ENCODE results near the gene PTPDC1.
"Not testable (repeated sequence)": the region's sequence is repeated elsewhere in the genome, so short reads cannot be mapped to it uniquely, and the experiment has no call there.

Gene PTPDC1

GRCh38 chr9:94094219-94095145, 10.2 kb downstream of the PTPDC1 start:
- DNase-seq, result not testable (repeated sequence)

DNA sequence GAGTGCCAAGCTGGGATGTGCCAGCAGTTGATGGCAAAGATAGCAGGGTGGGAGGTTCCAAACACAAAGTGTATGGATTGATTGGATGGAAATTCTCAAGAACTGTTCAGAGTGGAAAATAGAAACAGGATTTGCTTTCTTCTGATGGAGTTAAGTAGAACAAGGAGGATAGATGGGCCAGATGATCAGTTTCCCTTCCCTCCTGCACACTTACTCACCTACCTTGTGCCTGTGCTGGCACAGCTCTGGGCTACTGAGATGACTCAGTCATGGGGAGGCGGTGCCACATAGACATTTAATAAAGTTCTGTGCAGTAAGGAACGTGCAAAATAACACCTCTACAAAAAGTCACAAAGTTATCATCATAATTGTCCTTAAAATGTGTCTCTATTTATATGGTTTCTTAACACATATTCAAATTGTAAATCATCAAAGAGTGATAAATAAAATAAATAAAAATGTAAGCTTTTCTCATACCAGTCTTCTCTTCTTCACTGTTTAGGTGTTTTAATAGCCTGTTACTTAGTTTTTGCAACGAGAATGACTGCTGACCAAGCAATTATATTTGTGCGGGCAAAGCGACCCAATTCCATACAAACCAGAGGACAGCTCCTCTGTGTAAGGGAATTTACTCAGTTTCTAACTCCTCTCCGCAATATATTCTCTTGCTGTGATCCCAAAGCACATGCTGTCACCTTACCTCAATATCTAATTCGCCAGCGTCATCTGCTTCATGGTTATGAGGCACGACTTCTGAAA, 12.7 kb downstream of the PTPDC1 start:
- DNase-seq, result no peak

DNA sequence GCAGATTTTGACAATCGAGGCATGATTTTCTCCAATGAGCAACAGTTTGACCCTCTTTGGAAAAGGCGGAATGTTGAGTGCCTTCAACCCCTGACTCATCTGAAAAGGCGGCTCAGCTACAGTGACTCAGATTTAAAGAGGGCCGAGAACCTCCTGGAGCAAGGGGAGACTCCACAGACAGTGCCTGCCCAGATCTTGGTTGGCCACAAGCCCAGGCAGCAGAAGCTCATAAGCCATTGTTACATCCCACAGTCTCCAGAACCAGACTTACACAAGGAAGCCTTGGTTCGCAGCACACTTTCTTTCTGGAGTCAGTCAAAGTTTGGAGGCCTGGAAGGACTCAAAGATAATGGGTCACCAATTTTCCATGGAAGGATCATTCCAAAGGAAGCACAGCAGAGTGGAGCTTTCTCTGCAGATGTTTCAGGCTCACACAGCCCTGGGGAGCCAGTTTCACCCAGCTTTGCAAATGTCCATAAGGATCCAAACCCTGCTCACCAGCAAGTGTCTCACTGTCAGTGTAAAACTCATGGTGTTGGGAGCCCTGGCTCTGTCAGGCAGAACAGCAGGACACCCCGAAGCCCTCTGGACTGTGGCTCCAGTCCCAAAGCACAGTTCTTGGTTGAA, 13.6 kb downstream of the PTPDC1 start:
- no peak for DNase-seq

DNA sequence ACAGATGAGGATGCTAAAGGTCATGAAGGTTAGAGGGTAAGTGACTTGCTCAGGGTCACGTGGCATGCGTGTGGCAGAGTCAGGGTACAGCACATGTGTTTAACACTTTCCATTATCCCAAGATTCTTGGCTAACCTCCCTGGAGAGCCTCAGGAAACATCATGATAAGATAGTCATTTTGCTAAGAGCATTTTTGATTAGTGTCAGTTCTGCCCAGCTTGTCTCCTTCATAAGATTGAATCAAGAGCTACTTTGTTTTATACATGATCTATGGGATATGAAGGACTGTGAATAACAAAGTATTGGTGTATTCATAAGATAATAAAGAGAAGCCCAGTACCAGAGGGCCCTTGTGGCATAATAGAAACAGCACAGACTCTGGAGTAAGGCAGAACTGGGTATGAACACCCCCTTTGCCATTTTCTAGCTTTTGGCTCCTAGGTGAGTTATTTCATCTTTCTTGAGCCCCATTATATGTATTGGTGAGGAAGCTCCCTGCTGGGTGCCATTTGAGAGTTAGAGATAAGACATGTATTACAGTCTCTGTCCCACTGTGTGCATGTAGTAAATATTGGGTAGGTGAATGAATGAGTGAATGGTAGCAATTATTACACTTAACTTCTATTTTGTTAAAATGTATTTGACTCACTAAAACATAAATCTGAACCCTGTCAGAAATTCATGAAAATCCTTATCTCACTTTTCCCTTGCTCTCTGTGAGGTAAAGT, 16.1 kb downstream of the PTPDC1 start:
- no peak for DNase-seq

- DNase-seq, result no peak
Measured at GRCh38 chr9:94101162-94101853, 17.0 kb downstream of the PTPDC1 start.

- no peak for DNase-seq
Measured at GRCh38 chr9:94108584-94108983, 24.3 kb downstream of the PTPDC1 start.

- no peak for DNase-seq
Measured at GRCh38 chr9:94110821-94111252, 26.6 kb downstream of the PTPDC1 start.

DNA sequence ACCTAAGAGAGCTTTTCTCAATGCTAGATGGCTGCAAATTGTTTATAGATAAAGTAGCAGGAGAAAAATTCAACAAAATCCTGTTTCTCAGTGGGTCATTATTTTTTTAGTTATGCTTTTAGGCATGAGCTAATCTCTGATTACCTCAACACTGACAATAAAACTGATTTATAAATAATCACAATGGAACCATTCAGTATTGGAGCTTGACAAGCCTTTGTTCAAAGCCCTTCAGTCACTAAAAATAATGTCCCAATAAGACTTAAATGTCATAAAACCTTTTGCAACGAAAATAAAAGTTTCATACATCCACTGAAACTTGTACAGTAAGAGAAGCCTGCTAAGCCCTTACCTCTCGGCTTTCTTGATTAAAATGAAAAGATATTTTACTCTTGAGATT, 27.2 kb downstream of the PTPDC1 start:
- no peak for DNase-seq

- DNase-seq, result no peak
Measured at GRCh38 chr9:94112716-94113465, 28.6 kb downstream of the PTPDC1 start.

DNA sequence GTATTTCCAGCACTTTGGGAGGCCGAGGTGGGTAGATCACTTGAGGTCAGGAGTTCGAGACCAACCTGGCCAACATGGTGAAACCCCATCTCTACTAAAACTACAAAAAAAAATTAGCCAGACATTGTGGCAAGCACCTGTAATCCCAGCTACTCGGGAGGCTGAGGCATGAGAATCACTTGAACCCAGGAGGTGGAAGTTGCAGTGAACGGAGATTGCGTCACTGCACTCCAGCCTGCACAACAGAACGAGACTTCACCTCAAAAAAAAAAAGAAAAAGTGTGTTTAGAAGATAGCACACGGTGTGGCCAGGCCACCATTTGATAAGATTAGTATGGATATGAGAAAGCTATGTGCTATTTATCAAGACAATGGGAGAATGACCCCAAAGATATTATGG, 35.8 kb downstream of the PTPDC1 start:
- DNase-seq, result not testable (repeated sequence)

- no peak for DNase-seq
Measured at GRCh38 chr9:94120854-94121376, 36.7 kb downstream of the PTPDC1 start.

DNA sequence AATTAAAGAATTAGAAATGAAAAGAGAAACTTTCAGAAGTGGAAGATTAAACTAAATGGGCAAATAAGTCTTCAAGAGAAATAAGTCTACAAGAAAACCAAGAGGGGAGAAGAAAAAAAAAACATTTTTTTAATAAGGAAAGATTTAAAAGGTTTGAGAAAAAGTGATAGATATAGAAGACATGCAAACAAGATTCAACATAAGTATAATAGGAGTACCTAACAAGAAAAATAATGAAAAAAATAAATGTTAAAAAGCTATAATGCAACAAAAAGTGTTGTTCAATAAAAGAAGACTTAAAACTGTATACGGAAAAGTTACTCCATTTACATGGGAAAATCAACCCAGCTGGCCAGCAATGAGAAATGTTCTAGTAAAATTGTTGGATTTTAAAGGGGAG, 42.6 kb downstream of the PTPDC1 start:
- no peak for DNase-seq

GRCh38 chr9:94127806-94128205, 43.5 kb downstream of the PTPDC1 start:
- no peak for DNase-seq

- no peak for DNase-seq
Measured at GRCh38 chr9:94128580-94128979, 44.3 kb downstream of the PTPDC1 start.

DNA sequence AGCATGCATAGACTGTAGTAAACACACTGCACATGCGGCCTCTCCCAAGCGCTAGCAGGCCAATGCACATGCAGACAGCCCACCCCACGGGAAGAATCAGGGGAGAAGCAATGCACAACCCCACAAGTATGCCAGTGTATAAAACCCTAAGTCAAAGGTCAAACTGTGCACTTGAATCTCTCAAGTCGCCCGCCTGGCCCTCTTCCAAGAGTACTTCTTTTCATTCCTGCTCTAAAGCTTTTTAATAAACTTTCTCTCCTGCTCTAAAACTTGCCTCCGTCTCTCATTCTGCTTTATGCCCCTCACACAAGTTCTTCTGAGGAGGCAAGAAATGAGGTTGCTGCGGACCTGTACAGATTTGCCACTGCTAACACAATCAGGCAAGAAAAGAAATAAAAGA, 50.4 kb downstream of the PTPDC1 start:
- no peak for DNase-seq

- no peak for DNase-seq
Measured at GRCh38 chr9:94135222-94135621, 51.0 kb downstream of the PTPDC1 start.

DNA sequence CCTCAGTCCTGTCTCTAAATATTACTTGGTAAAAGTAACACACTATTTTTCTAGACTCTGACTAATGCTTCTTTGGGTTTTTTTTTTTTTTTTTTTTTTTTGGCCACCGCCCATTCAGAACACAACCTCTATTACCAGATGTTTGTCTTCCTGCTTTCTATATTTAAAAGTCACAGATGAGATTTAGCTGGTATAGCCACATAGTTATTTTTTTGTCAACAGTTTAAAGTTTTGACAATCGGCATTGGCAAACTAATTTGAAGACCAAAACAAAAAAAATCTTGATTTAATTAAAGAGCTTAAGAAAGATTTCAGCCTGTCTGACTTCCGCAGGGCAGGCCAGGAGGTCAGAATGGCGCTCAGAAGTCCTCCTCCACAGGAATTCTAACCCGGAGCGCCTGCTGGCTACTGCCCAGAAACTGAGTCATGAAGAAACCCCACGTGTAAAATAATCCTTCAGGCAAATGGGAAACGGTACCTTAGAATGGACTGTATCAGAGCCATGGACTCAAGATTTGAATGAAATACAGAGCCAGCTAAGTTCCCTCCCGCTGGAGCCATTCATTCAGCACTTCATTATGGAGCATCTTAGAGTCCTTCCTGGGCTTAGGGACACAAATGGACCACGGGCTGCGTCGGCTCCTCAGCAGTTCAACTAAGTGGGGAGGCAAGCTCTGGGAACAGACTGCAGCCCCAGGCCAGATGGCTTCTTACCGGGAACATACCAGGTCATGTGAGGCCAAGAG, 55.6 kb downstream of the PTPDC1 start:
- no peak for DNase-seq

- DNase-seq, result no peak
Measured at GRCh38 chr9:94140418-94140780, 56.1 kb downstream of the PTPDC1 start.

DNA sequence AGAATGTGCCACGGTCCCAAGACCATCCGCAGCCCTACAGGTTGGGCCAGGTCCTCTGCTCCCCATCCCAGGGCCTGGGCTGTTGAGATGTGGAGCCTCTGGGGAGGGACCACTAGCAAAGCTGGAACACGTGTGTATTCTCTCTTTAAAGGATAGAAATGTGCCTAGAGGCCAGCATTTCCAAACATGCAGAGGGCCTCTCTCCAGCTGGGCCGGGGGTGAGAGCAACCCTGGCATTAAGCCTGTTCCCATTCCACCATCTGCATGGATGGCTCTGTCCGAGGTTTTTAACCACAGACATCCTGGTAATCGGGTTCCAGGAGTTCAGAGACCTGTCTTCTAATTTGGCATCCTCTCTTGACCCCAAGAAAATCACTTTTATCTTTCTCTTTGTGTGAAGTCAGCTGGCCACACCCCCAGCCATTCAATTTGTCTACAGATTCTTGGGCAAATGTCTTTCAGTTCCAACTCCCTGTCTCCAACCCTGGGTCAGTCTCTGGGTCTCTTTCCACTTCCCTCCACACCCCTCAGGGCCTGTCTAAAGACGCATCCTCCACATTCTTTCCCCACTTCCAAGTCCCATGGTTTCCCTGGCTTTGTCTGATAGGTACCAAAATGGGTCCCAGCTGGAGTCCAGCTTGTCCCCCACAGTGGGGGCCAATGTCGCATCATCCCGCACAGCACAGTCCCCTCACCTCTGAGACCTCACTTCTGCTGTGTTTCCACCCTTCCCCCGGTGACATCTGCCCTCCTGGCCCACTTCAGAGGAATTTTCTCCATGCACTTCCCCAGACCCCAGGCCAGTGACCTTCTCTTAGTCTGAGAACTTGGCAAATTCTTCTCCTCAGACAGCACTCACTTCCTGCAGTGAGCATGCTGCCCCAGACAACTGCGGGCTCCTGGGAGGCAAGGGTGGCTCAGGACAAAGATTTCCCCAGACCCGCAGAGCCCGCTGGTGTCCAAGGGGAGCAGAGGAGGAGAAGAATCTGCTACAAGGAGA, 56.8 kb downstream of the PTPDC1 start:
- no peak for DNase-seq
